Measurements from ENCODE around the gene PRAF2.

GRCh38 chrX:49102190-49102589, 28.4 kb upstream of the PRAF2 start:
- TF ChIP-seq CTCF (IDR thresholded peaks at IDR 0.05; ENCODE audit: low read length) (no peak), EZH2phosphoT487 (IDR thresholded peaks at IDR 0.05; ENCODE audit: low read length) (no peak), EZH2 (optimal IDR thresholded peaks at IDR 0.05; ENCODE audit: low read depth, low read length) (no peak)
